ENCODE measurements around the gene AOPEP.

Gene AOPEP

GRCh38 chr9:94974154-94974879, 247.8 kb downstream of the AOPEP start:
- Mint-ChIP-seq H3K4me3 (no peak overlapping the region), H3K4me1 (ENCODE audit: low read depth) (no peaks in the 10 kb centered on the region), H3K27ac (no peak overlapping the region), H3K9me3 (no peaks in the 10 kb centered on the region), H3K36me3 (ENCODE audit: low read depth) (peaks cover 4% of the 10 kb centered on the region), H3K27me3 (no peaks in the 10 kb centered on the region)
- no peak for DNase-seq

- H3K36me3 Mint-ChIP-seq (ENCODE audit: low read depth): peaks cover 4% of the 10 kb centered on the region
- no peaks in the 10 kb centered on the region for H3K4me1 Mint-ChIP-seq (ENCODE audit: low read depth)
- H3K27me3 Mint-ChIP-seq: no peaks in the 10 kb centered on the region
- no peaks in the 10 kb centered on the region for H3K9me3 Mint-ChIP-seq
- H3K4me3 Mint-ChIP-seq: no peak overlapping the region
- no peak for DNase-seq
- H3K27ac Mint-ChIP-seq: no peak overlapping the region
Measured at GRCh38 chr9:94975480-94975879, 249.0 kb downstream of the AOPEP start.

DNA sequence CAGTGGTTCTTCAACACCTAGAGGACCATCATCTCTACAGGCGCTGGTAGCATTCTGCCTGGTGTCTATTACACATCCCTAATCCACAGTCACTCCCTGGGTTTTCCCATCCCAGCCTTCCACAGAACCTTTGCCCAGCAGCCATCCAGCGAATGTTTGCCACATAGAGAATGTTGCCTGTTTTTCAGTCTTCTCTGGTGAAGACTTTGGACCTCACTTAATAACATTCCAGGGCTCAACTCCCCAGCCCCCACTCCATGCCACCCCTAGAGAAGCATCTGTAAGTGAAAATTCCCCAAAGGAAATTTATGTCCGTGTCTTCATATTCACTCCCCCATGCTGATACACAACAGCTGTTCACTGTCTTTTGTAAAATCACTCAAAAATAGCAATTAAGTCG, 249.6 kb downstream of the AOPEP start:
- no peaks in the 10 kb centered on the region for H3K27me3 Mint-ChIP-seq
- no peak overlapping the region for H3K4me3 Mint-ChIP-seq
- H3K4me1 Mint-ChIP-seq (ENCODE audit: low read depth): no peaks in the 10 kb centered on the region
- H3K36me3 Mint-ChIP-seq (ENCODE audit: low read depth): peaks cover 4% of the 10 kb centered on the region
- H3K27ac Mint-ChIP-seq: no peak overlapping the region
- H3K9me3 Mint-ChIP-seq: no peaks in the 10 kb centered on the region
- no peak for DNase-seq

- Mint-ChIP-seq H3K4me3 (no peak overlapping the region), H3K27me3 (no peaks in the 10 kb centered on the region), H3K9me3 (no peaks in the 10 kb centered on the region), H3K4me1 (ENCODE audit: low read depth) (peaks cover 6% of the 10 kb centered on the region), H3K36me3 (ENCODE audit: low read depth) (peaks cover 4% of the 10 kb centered on the region), H3K27ac (no peak overlapping the region)
- DNase-seq: no peak
Measured at GRCh38 chr9:94977416-94977815, 250.9 kb downstream of the AOPEP start.

- Mint-ChIP-seq H3K9me3 (no peaks in the 10 kb centered on the region), H3K36me3 (ENCODE audit: low read depth) (peaks cover 7% of the 10 kb centered on the region), H3K27ac (no peak overlapping the region), H3K4me1 (ENCODE audit: low read depth) (peaks cover 18% of the 10 kb centered on the region), H3K4me3 (no peak overlapping the region), H3K27me3 (no peaks in the 10 kb centered on the region)
- no peak for DNase-seq
Measured at GRCh38 chr9:94979904-94980507, 253.5 kb downstream of the AOPEP start.

- H3K9me3 Mint-ChIP-seq: no peaks in the 10 kb centered on the region
- no peak overlapping the region for H3K27ac Mint-ChIP-seq
- no peak overlapping the region for H3K4me3 Mint-ChIP-seq
- no peak for DNase-seq
- peaks cover 3% of the 10 kb centered on the region for H3K36me3 Mint-ChIP-seq (ENCODE audit: low read depth)
- H3K4me1 Mint-ChIP-seq (ENCODE audit: low read depth): peaks cover 18% of the 10 kb centered on the region
- H3K27me3 Mint-ChIP-seq: no peaks in the 10 kb centered on the region
Measured at GRCh38 chr9:94980947-94981722, 254.6 kb downstream of the AOPEP start.

DNA sequence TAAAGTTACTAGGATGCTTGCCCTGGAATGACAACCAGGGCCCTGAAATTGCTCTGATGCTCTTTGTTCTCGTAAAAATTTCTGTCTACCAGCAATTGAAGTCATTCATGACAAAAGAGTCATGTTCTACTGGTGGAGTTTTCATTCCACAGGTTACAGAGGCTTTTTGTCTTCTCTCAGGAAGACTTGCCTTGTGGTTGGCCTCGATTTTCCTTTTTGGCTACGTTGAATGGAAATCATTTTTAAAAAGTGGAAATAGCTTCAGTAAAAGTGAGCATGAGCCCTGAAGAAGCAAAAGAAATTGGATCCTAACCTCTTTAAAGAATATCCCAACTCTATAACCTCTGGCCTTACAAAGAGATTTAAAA, 255.2 kb downstream of the AOPEP start:
- H3K27me3 Mint-ChIP-seq: no peaks in the 10 kb centered on the region
- H3K36me3 Mint-ChIP-seq (ENCODE audit: low read depth): peaks cover 3% of the 10 kb centered on the region
- no peaks in the 10 kb centered on the region for H3K9me3 Mint-ChIP-seq
- no peak overlapping the region for H3K4me3 Mint-ChIP-seq
- no peak overlapping the region for H3K27ac Mint-ChIP-seq
- peaks cover 18% of the 10 kb centered on the region for H3K4me1 Mint-ChIP-seq (ENCODE audit: low read depth)
- no peak for DNase-seq

DNA sequence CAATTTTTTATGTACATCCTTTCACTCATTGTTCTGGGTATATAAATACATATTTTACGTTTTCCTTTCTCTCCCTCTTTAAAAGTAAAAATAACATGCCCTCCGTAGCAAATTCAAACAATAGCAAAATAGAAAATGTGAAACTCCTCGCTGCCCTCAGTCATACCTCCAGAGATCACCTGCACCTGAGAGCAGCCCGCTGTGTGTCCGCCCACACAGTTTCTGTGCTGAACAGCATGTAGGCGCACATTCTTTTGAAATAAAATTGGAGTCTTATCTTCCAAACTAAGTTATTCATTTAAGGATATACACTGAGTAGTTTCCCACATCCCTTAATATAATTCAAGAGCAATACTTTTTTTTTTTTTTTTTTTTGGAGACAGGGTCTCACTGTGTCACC, 255.7 kb downstream of the AOPEP start:
- Mint-ChIP-seq H3K4me3 (no peak overlapping the region), H3K27me3 (no peaks in the 10 kb centered on the region), H3K4me1 (ENCODE audit: low read depth) (peaks cover 18% of the 10 kb centered on the region), H3K27ac (no peak overlapping the region), H3K9me3 (no peaks in the 10 kb centered on the region), H3K36me3 (ENCODE audit: low read depth) (peaks cover 3% of the 10 kb centered on the region)
- DNase-seq: no peak

DNA sequence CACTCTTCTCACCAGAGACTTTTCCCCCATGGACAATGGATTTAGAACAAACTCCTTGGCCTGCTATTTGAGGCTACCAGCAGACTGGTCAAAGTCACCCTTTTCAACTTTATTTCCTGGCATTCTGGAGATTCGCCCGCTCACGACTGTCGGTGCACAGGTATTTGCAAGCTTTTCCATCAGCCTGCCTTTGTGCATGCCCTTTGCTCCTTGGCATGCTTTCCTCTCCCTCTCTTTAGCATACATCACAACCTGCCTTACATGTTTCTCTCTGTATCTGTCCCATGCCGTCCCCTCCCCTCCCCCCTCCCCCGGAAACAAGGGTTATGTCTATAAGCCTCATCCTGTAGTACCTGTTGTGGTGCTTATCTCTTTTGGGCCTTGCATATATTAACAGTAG, 257.1 kb downstream of the AOPEP start:
- Mint-ChIP-seq H3K4me3 (no peak overlapping the region), H3K4me1 (ENCODE audit: low read depth) (peaks cover 18% of the 10 kb centered on the region), H3K27ac (no peak overlapping the region), H3K27me3 (no peaks in the 10 kb centered on the region), H3K9me3 (no peaks in the 10 kb centered on the region), H3K36me3 (ENCODE audit: low read depth) (peaks cover 10% of the 10 kb centered on the region)
- DNase-seq: no peak

DNA sequence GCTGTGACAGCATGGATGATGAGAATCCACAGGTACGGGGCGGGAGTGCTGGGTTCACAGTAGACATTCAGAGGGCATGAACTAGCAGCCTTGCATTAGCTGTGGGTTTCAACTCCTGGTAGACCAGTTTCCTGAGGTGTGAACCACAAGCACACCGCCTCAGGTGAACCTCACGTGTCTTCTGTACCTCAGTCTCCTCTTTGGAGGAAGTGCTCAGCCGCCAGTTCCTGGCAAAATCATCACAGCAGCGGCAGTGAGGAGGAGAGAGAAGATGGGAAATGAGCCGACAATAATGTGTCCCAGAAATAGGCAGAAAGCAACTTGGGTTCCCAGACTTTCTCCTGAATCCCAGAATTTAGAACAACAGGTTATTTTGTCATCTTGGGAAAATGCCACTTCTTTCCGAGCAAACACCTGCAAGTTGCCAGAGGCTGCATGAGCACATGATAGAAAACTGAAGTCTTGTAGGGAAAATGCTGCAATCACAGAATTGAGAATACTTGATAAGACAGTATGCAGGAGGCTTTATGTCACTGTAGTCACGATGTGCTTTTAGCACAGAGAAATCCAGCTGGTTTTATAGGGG, 258.5 kb downstream of the AOPEP start:
- Mint-ChIP-seq H3K4me3 (no peak overlapping the region), H3K36me3 (ENCODE audit: low read depth) (peaks cover 10% of the 10 kb centered on the region), H3K27me3 (no peaks in the 10 kb centered on the region), H3K27ac (no peak overlapping the region), H3K9me3 (no peaks in the 10 kb centered on the region), H3K4me1 (ENCODE audit: low read depth) (peaks cover 18% of the 10 kb centered on the region)
- DNase-seq: no peak

GRCh38 chr9:94985649-94986048, 259.1 kb downstream of the AOPEP start:
- H3K9me3 Mint-ChIP-seq: no peaks in the 10 kb centered on the region
- H3K27ac Mint-ChIP-seq: no peak overlapping the region
- no peaks in the 10 kb centered on the region for H3K27me3 Mint-ChIP-seq

GRCh38 chr9:94987731-94988130, 261.2 kb downstream of the AOPEP start:
- no peak for DNase-seq
- Mint-ChIP-seq H3K27ac (no peak overlapping the region), H3K36me3 (ENCODE audit: low read depth) (peaks cover 15% of the 10 kb centered on the region), H3K4me3 (no peak overlapping the region), H3K9me3 (no peaks in the 10 kb centered on the region), H3K27me3 (no peaks in the 10 kb centered on the region), H3K4me1 (ENCODE audit: low read depth) (peaks cover 12% of the 10 kb centered on the region)

More at GRCh38 chr9:94985649-94986048, 259.1 kb downstream of the AOPEP start:
- H3K4me3 Mint-ChIP-seq: no peak overlapping the region
- peaks cover 18% of the 10 kb centered on the region for H3K4me1 Mint-ChIP-seq (ENCODE audit: low read depth)
- peaks cover 11% of the 10 kb centered on the region for H3K36me3 Mint-ChIP-seq (ENCODE audit: low read depth)
- DNase-seq: no peak

DNA sequence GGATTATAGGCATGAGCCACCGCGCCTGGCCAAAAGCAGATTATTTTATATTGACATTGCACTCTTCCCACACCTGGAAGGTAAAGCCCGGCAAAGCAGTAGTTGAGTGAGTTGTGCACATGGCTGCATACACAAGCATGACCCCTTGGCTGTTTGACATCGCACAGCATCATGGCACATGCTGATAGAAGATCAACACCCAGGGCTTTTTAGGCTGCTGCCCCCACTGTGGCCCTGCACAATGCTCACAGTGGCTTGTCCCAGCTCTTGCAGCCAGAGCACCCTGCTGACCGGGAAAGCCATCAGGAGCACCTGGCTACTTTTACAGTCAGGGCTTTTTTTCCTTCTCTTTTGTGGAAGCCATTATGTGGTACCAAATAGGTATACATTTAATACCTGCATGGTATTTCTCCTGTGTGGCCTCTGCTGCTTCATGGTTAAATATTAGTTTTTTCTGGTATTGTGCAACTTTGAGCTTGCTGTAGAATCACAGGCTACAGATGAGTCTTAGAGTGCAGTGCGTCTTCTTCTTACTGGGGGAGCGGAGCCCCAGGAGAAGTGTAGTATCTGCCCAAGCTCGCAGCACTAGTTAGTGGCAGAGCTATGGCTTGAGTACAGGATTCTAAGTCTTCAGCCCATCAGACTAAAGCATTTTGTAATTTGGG, 264.5 kb downstream of the AOPEP start:
- Mint-ChIP-seq H3K27me3 (no peaks in the 10 kb centered on the region), H3K27ac (no peak overlapping the region), H3K4me3 (no peak overlapping the region), H3K9me3 (no peaks in the 10 kb centered on the region), H3K4me1 (ENCODE audit: low read depth) (no peaks in the 10 kb centered on the region), H3K36me3 (ENCODE audit: low read depth) (peaks cover 18% of the 10 kb centered on the region)
- no peak for DNase-seq
